ENCODE measurements around the gene RAB3IL1.

Gene RAB3IL1

GRCh38 chr11:61901397-61901796 is 16.0 kb downstream of the RAB3IL1 start:
- DNase-seq (ENCODE audit: extremely low read depth, insufficient read length): no peak
- no peak for TF ChIP-seq CTCF (IDR thresholded peaks at IDR 0.05; ENCODE audit: insufficient read depth, low read length, poor library complexity, severe bottlenecking)
- peaks cover 1% of the 10 kb centered on the region; the same call in 1 of the 2 replicates for H3K27me3 ChIP-seq (replicated peaks; ENCODE audit: control insufficient read depth, insufficient read depth, low read length)
- no peaks in the 10 kb centered on the region for H3K36me3 ChIP-seq (ENCODE audit: control insufficient read depth, insufficient read depth, low read length)
- no peak overlapping the region for H3K4me3 ChIP-seq (replicated peaks; ENCODE audit: low read depth, low read length)

GRCh38 chr11:61900251-61900650 is 17.1 kb downstream of the RAB3IL1 start:
- Histone ChIP-seq H3K36me3 (ENCODE audit: control insufficient read depth, insufficient read depth, low read length) (no peaks in the 10 kb centered on the region), H3K27me3 (replicated peaks; ENCODE audit: control insufficient read depth, insufficient read depth, low read length) (peaks cover 1% of the 10 kb centered on the region; the same call in 1 of the 2 replicates), H3K4me3 (replicated peaks; ENCODE audit: low read depth, low read length) (no peak overlapping the region)
- no peak for DNase-seq (ENCODE audit: extremely low read depth, insufficient read length)
- no peak for TF ChIP-seq CTCF (IDR thresholded peaks at IDR 0.05; ENCODE audit: insufficient read depth, low read length, poor library complexity, severe bottlenecking)

- peak; percentile 100 for TF ChIP-seq CTCF (IDR thresholded peaks at IDR 0.05; ENCODE audit: insufficient read depth, low read length, poor library complexity, severe bottlenecking)
- H3K36me3 ChIP-seq (ENCODE audit: control insufficient read depth, insufficient read depth, low read length): no peaks in the 10 kb centered on the region
- DNase-seq (ENCODE audit: extremely low read depth, insufficient read length): peak; percentile 92
These were observed 18.1 kb downstream of the RAB3IL1 start for GRCh38 chr11:61899146-61899841.

GRCh38 chr11:61898247-61898582 is 19.2 kb downstream of the RAB3IL1 start:
- Histone ChIP-seq H3K36me3 (ENCODE audit: control insufficient read depth, insufficient read depth, low read length) (no peaks in the 10 kb centered on the region), H3K27me3 (replicated peaks; ENCODE audit: control insufficient read depth, insufficient read depth, low read length) (peaks cover 1% of the 10 kb centered on the region; the same call in 1 of the 2 replicates), H3K4me3 (replicated peaks; ENCODE audit: low read depth, low read length) (no peak overlapping the region)
- no peak for DNase-seq (ENCODE audit: extremely low read depth, insufficient read length)
- no peak for TF ChIP-seq CTCF (IDR thresholded peaks at IDR 0.05; ENCODE audit: insufficient read depth, low read length, poor library complexity, severe bottlenecking)

More at GRCh38 chr11:61899146-61899841, 18.1 kb downstream of the RAB3IL1 start:
- Histone ChIP-seq H3K4me3 (replicated peaks; ENCODE audit: low read depth, low read length) (no peak overlapping the region), H3K27me3 (replicated peaks; ENCODE audit: control insufficient read depth, insufficient read depth, low read length) (peaks cover 1% of the 10 kb centered on the region; the same call in 1 of the 2 replicates)

GRCh38 chr11:61897387-61898246 is 19.7 kb downstream of the RAB3IL1 start:
- TF ChIP-seq CTCF (IDR thresholded peaks at IDR 0.05; ENCODE audit: insufficient read depth, low read length, poor library complexity, severe bottlenecking): peak; percentile 97
- no peak overlapping the region for H3K4me3 ChIP-seq (replicated peaks; ENCODE audit: low read depth, low read length)
- DNase-seq (ENCODE audit: extremely low read depth, insufficient read length): peak; percentile 60
- peaks cover 1% of the 10 kb centered on the region; the same call in 1 of the 2 replicates for H3K27me3 ChIP-seq (replicated peaks; ENCODE audit: control insufficient read depth, insufficient read depth, low read length)
- no peaks in the 10 kb centered on the region for H3K36me3 ChIP-seq (ENCODE audit: control insufficient read depth, insufficient read depth, low read length)
